GM23338 (cell line): Measurements from ENCODE around the gene PFKFB2. TPM values are rescaled to one million over a fixed set of nuclear protein-coding genes. Genes with fewer than 3 reads are reported as not detected.

ENCODE experiments used
- ATAC-seq: fragments of 200-7000 bp; cut with Tn5 transposase; 3 replicates; pipeline ENCODE4 v1.9.1; 2020
- DNase-seq: peaks from one replicate; pipeline ENCODE4 v3.0.0-alpha.2; 2015; ENCODE audit warnings: low spot score
- H2AFZ ChIP-seq: fragments of 200-600 bp; sonication (generic); 2 replicates; pipeline ENCODE4 v1.8.0; 2016; ENCODE audit warnings: antibody characterized with exemption, mild to moderate bottlenecking, moderate library complexity
- H3F3A ChIP-seq: fragments of 200-600 bp; sonication (generic); replicated peaks from 2 replicates; pipeline ENCODE4 v1.8.0; 2017; ENCODE audit warnings: antibody characterized with exemption, mixed run types, low read depth
- H3K27ac ChIP-seq: fragments of 200-600 bp; sonication (generic); 2 replicates; pipeline ENCODE4 v1.6.1; 2016; ENCODE audit warnings: low read depth
- H3K27me3 ChIP-seq: fragments of 200-600 bp; sonication (generic); 2 replicates; pipeline ENCODE4 v1.8.0; 2016; ENCODE audit warnings: mild to moderate bottlenecking, mixed run types, moderate library complexity; ENCODE audit not compliant: insufficient read depth
- H3K36me3 ChIP-seq: fragments of 200-600 bp; sonication (generic); 2 replicates; pipeline ENCODE4 v1.8.0; 2016; ENCODE audit warnings: mild to moderate bottlenecking; ENCODE audit not compliant: insufficient read depth
- H3K4me1 ChIP-seq: fragments of 200-600 bp; sonication (generic); 2 replicates; pipeline ENCODE4 v1.8.0; 2016; ENCODE audit warnings: mild to moderate bottlenecking, moderate library complexity; ENCODE audit not compliant: insufficient read depth
- H3K4me2 ChIP-seq: fragments of 200-600 bp; sonication (generic); 2 replicates; pipeline ENCODE4 v1.7.1; 2017; ENCODE audit warnings: mixed run types
- H3K4me3 ChIP-seq: fragments of 200-600 bp; sonication (generic); 2 replicates; pipeline ENCODE4 v1.6.1; 2016; ENCODE audit warnings: mixed run types
- H3K79me2 ChIP-seq: fragments of 200-600 bp; sonication (generic); replicated peaks from 2 replicates; pipeline ENCODE4 v1.8.0; 2017; ENCODE audit warnings: mild to moderate bottlenecking; ENCODE audit not compliant: insufficient read depth
- H3K9me2 ChIP-seq: fragments of 200-600 bp; sonication (generic); 2 replicates; pipeline ENCODE4 v1.8.0; 2017; ENCODE audit not compliant: insufficient read depth
- H4K20me1 ChIP-seq: fragments of 200-600 bp; sonication (generic); replicated peaks from 2 replicates; pipeline ENCODE4 v1.8.0; 2017; ENCODE audit warnings: mild to moderate bottlenecking; ENCODE audit not compliant: insufficient read depth
- H3K27ac Mint-ChIP-seq: 2 replicates; pipeline ENCODE4 v1.8.0; 2020; ENCODE audit warnings: inconsistent platforms, mild to moderate bottlenecking, moderate library complexity, mixed read lengths
- H3K27me3 Mint-ChIP-seq: 3 replicates; pipeline ENCODE4 v1.8.0; 2022; ENCODE audit warnings: low read depth, mild to moderate bottlenecking, moderate library complexity, mixed read lengths, inconsistent platforms; ENCODE audit not compliant: insufficient read depth, poor library complexity
- H3K36me3 Mint-ChIP-seq: 3 replicates; pipeline ENCODE4 v1.8.0; 2021; ENCODE audit warnings: low read depth, mild to moderate bottlenecking, inconsistent platforms, moderate library complexity, mixed read lengths
- H3K4me1 Mint-ChIP-seq: 3 replicates; pipeline ENCODE4 v1.8.0; 2020; ENCODE audit warnings: mild to moderate bottlenecking, inconsistent platforms, mixed read lengths
- H3K4me3 Mint-ChIP-seq: 3 replicates; pipeline ENCODE4 v1.8.0; 2021; ENCODE audit warnings: moderate library complexity, mild to moderate bottlenecking, inconsistent platforms, mixed read lengths
- H3K9me3 Mint-ChIP-seq: 3 replicates; pipeline ENCODE4 v1.8.0; 2020; ENCODE audit warnings: moderate library complexity, mild to moderate bottlenecking, inconsistent platforms, mixed read lengths
- CREB1 ChIP-seq: fragments of 250-450 bp; sonication (Bioruptor Pico); IDR thresholded peaks from 2 replicates; pipeline ENCODE4 v1.5.0; 2020; ENCODE audit warnings: low read depth, mild to moderate bottlenecking, moderate library complexity
- CTCF ChIP-seq, 2 experiments: fragments of 200-600 bp in 1 of 2; sonication (generic) in 1 of 2; conservative IDR thresholded peaks; 2 replicates each; pipeline versions ENCODE4 v1.5.1 to v1.6.1; 2016 to 2017; ENCODE audit warnings: antibody characterized with exemption in 2 of 2, low read depth in 2 of 2, mild to moderate bottlenecking in 2 of 2, moderate library complexity in 1 of 2
- POLR2AphosphoS5 ChIP-seq: IDR thresholded peaks from 2 replicates; pipeline ENCODE4 v1.6.1; 2016; ENCODE audit warnings: antibody characterized with exemption, low read depth
- STAT1 ChIP-seq: IDR thresholded peaks from one replicate; pipeline ENCODE4 v1.6.1; 2016; ENCODE audit warnings: antibody characterized with exemption; ENCODE audit not compliant: unreplicated experiment
- long read RNA-seq: library from polyadenylated mRNA; unstranded; transcript quantifications from one replicate; pipeline ENCODE4 v2.0.0, GENCODE V29; 2020; ENCODE audit not compliant: unreplicated experiment
- polyA plus RNA-seq: library from polyadenylated mRNA; unstranded; fragments of >200 nt; fragmentation: Nextera tagmentation; extraction: Ambion mirVana; gene quantifications from 2 replicates; pipeline ENCODE4 v1.2.1, GENCODE V29; 2016
- total RNA-seq: library from RNA; depleted of rRNA; stranded (reverse); fragments of >200 nt; shearing (Covaris generic); gene quantifications from 2 replicates; pipeline ENCODE4 v1.2.3, GENCODE V29; 2014; rRNA removed
- TF ChIP-seq, protein P1 (sequence below): IDR thresholded peaks from one replicate; pipeline ENCODE4 v1.6.1; 2018; ENCODE audit warnings: antibody characterized with exemption; ENCODE audit not compliant: unreplicated experiment

PFKFB2 gene
- total RNA-seq (10.1 and 14.8 TPM in 2 replicates), polyA plus RNA-seq (3.8 and 4.9 TPM in 2 replicates)
- long read RNA-seq, partial matches to known transcripts, result 0 of 3 reads
- long read RNA-seq, other reads (novel, unspliced or antisense), result 3 of 3 reads

DNA sequence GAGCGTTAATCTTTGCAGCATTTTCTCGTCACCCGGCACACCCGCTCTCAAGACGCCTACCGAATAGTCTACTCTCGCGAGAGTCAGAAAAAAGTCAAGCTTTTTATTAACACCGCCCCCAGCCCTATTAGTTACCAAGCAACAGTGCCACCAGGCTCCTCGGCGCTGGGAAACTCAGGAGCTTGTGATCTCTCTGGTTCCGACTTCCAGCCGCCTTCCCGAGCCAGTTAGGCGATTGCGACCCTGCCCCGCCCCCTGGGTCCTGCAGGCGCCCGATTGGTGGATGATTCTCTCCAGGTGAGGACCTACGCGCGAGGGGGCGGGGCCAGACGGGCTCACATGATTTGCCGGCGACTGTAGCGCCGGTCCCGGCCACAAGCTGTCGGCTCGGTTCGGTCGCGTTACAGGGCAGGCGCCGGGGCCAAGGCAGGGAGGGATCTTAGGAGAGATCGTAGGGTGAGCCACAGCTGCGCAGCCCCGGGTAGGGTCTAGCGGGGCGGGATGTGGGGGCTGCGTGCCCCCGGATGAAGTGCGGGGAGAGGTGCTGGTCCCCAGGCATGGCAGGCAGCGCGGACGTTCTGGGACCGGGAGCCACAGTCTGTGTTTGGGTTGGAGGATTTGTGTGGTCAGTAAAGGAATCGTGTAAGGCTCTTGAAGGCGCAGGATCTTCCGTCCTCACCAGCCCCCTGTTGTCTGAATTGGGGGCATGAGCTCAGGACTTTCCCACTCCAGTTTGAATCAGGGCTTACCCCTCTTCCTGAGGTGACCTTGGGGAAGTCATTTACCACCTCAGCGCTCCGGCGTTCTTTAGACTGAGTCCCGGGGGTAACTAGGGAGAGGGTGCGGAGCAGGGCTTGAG is at the start of gene PFKFB2:
Gene PFKFB2 (plus strand): TSS at position 365 of the 859 bp plus-strand sequence. CDS start 1,443 bp downstream, outside the sequence.
- ATAC-seq, result peak; percentile 83
- H3K27me3 Mint-ChIP-seq, result peaks cover 5% of the 10 kb centered on the region
- peak within 1 kb of the TSS; percentile 99 for H3K4me3 Mint-ChIP-seq
- peak; percentile 100 for DNase-seq
- peak within 1 kb of the TSS; percentile 67 for H2AFZ ChIP-seq
- no peaks in the 10 kb centered on the region; the same call in 2 of the 3 replicates for H3K9me3 Mint-ChIP-seq
- no peaks in the 10 kb centered on the region for H3K27me3 ChIP-seq
- H3K4me3 ChIP-seq, result peak within 1 kb of the TSS; percentile 72
- H3K36me3 Mint-ChIP-seq, result peaks cover 15% of the 10 kb centered on the region
- H3K4me1 ChIP-seq, result peaks cover 11% of the 10 kb centered on the region; the same call in 1 of the 2 replicates
- H3K4me1 Mint-ChIP-seq, result peaks cover 32% of the 10 kb centered on the region
- H3K79me2 ChIP-seq, result peaks cover 24% of the 10 kb centered on the region
- TF ChIP-seq CTCF (conservative IDR thresholded peaks at IDR 0.05; ENCODE audit: low read depth in 2 of 2), result peak in 1 of 2 experiments; percentile 9; a peak in 1 of 4 replicates
- TF ChIP-seq STAT1, result no peak
- TF ChIP-seq POLR2AphosphoS5, result peak; percentile 97
- peak; percentile 72 for TF ChIP-seq CREB1
- TF ChIP-seq, protein P1, sequence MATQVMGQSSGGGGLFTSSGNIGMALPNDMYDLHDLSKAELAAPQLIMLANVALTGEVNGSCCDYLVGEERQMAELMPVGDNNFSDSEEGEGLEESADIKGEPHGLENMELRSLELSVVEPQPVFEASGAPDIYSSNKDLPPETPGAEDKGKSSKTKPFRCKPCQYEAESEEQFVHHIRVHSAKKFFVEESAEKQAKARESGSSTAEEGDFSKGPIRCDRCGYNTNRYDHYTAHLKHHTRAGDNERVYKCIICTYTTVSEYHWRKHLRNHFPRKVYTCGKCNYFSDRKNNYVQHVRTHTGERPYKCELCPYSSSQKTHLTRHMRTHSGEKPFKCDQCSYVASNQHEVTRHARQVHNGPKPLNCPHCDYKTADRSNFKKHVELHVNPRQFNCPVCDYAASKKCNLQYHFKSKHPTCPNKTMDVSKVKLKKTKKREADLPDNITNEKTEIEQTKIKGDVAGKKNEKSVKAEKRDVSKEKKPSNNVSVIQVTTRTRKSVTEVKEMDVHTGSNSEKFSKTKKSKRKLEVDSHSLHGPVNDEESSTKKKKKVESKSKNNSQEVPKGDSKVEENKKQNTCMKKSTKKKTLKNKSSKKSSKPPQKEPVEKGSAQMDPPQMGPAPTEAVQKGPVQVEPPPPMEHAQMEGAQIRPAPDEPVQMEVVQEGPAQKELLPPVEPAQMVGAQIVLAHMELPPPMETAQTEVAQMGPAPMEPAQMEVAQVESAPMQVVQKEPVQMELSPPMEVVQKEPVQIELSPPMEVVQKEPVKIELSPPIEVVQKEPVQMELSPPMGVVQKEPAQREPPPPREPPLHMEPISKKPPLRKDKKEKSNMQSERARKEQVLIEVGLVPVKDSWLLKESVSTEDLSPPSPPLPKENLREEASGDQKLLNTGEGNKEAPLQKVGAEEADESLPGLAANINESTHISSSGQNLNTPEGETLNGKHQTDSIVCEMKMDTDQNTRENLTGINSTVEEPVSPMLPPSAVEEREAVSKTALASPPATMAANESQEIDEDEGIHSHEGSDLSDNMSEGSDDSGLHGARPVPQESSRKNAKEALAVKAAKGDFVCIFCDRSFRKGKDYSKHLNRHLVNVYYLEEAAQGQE, result no peak
- H4K20me1 ChIP-seq, result no peaks in the 10 kb centered on the region; the same call in 1 of the 2 replicates
- H3K27ac Mint-ChIP-seq, result peak within 1 kb of the TSS; percentile 99
- H3K36me3 ChIP-seq, result peaks cover 6% of the 10 kb centered on the region; the same call in 1 of the 2 replicates
- H3K9me2 ChIP-seq, result no peaks in the 10 kb centered on the region
- H3F3A ChIP-seq, result no peaks in the 10 kb centered on the region
- H3K27ac ChIP-seq, result peak within 1 kb of the TSS; percentile 93
- peak within 1 kb of the TSS; percentile 81 for H3K4me2 ChIP-seq
